Common myeloid progenitor, CD34-positive (primary cell): ENCODE measurements around the gene SCYGR5.
"Not testable (repeated sequence)": the region's sequence is repeated elsewhere in the genome, so short reads cannot be mapped to it uniquely, and the experiment has no call there.

Source experiments
- CTCF ChIA-PET: fragments of 350-600 bp; sonication (Branson Sonifier 250); formaldehyde crosslinking; loops from one replicate; lab custom pipeline; 2021; ENCODE audit warnings: antibody characterized with exemption; lab: Charles Lee
- POLR2A ChIA-PET: fragments of 350-600 bp; sonication (Branson Sonifier 250); formaldehyde crosslinking; loops from one replicate; lab custom pipeline; 2021; ENCODE audit warnings: antibody characterized with exemption; lab: Charles Lee
- DNase-seq, 3 donors: peaks; one replicate each; pipeline versions ENCODE4 v3.0.0 to v3.0.0-alpha.2; 2013
- H3K27ac ChIP-seq, 2 experiments: 1 replicate in 1 of 2; 2 replicates in 1 of 2; pipeline ENCODE4 v1.7.0; 2013; ENCODE audit warnings: inconsistent platforms in 2 of 2, low read length in 2 of 2, mild to moderate bottlenecking in 2 of 2, low read depth in 1 of 2, moderate library complexity in 1 of 2; ENCODE audit not compliant: severe bottlenecking in 2 of 2, insufficient read depth in 1 of 2, poor library complexity in 1 of 2
- H3K27me3 ChIP-seq, 5 experiments: replicated peaks in 2 of 5; 1 replicate in 3 of 5; 2 replicates in 2 of 5; pipeline versions ENCODE4 v1.6.1 to v1.7.0; 2013; ENCODE audit warnings: low read length in 4 of 5, mild to moderate bottlenecking in 2 of 5, moderate library complexity in 2 of 5, inconsistent platforms in 1 of 5; ENCODE audit not compliant: insufficient read depth in 5 of 5, control insufficient read depth in 4 of 5
- H3K36me3 ChIP-seq, 4 experiments: 1 replicate in 2 of 4; 2 replicates in 2 of 4; pipeline versions ENCODE4 v1.6.1 to v1.7.0; 2013; ENCODE audit warnings: low read length in 3 of 4, control low read depth in 1 of 4, mild to moderate bottlenecking in 1 of 4; ENCODE audit not compliant: control insufficient read depth in 4 of 4, insufficient read depth in 4 of 4
- H3K4me1 ChIP-seq, 4 experiments: 1 replicate in 3 of 4; 2 replicates in 1 of 4; pipeline versions ENCODE4 v1.6.1 to v1.7.1; 2013; ENCODE audit warnings: low read length in 3 of 4, mild to moderate bottlenecking in 3 of 4, control low read depth in 1 of 4, inconsistent platforms in 1 of 4, moderate library complexity in 1 of 4; ENCODE audit not compliant: control insufficient read depth in 4 of 4, insufficient read depth in 4 of 4; ENCODE audit errors: control extremely low read depth in 1 of 4
- H3K4me3 ChIP-seq, 7 experiments: 1 replicate in 4 of 7; 2 replicates in 3 of 7; pipeline versions ENCODE4 v1.5.1 to v1.7.0; 2013; ENCODE audit warnings: mild to moderate bottlenecking in 7 of 7, low read length in 6 of 7, moderate library complexity in 6 of 7, inconsistent platforms in 2 of 7, low read depth in 2 of 7, control low read depth in 1 of 7; ENCODE audit not compliant: insufficient read depth in 4 of 7, control insufficient read depth in 1 of 7; ENCODE audit errors: extremely low read depth in 1 of 7
- H3K9me3 ChIP-seq, 5 experiments: 1 replicate in 4 of 5; 2 replicates in 1 of 5; pipeline versions ENCODE4 v1.6.1 to v1.7.1; 2013; ENCODE audit warnings: low read length in 4 of 5, mild to moderate bottlenecking in 2 of 5, inconsistent platforms in 1 of 5, low read depth in 1 of 5, moderate library complexity in 1 of 5; ENCODE audit not compliant: control insufficient read depth in 4 of 5, insufficient read depth in 2 of 5; ENCODE audit errors: control extremely low read depth in 1 of 5
- whole genome bisulfite sequencing: methylation state at CpG from one replicate; pipeline ENCODE4 v1.1.5; 2013; ENCODE audit not compliant: insufficient coverage; 5-methylcytosine and 5-hydroxymethylcytosine counted together

The SCYGR5 gene

GRCh38 chr2:227671170-227671905 lies 4.7 kb downstream of the SCYGR5 start:
- no peaks in the 10 kb centered on the region for H3K27me3 ChIP-seq
- 100% methylated on average over 2 of the region's 3 CpGs for WGBS
- no peaks in the 10 kb centered on the region for H3K9me3 ChIP-seq

GRCh38 chr2:227673620-227674019 lies 7.0 kb downstream of the SCYGR5 start:
- H3K36me3 ChIP-seq, H3K4me1 ChIP-seq, H3K27me3 ChIP-seq, H3K9me3 ChIP-seq, CTCF ChIA-PET, H3K27ac ChIP-seq, POLR2A ChIA-PET, DNase-seq, H3K4me3 ChIP-seq: not testable (repeated sequence)
- 100% methylated on average over 1 of the region's 5 CpGs for WGBS

More at GRCh38 chr2:227671170-227671905, 4.7 kb downstream of the SCYGR5 start:
- CTCF ChIA-PET: no interaction called here
- Histone ChIP-seq H3K36me3 (no peaks in the 10 kb centered on the region), H3K4me1 (no peaks in the 10 kb centered on the region), H3K27ac (no peak overlapping the region), H3K4me3 (no peak overlapping the region)
- DNase-seq: no peak
- POLR2A ChIA-PET: no interaction called here

GRCh38 chr2:227674485-227674884 lies 7.9 kb downstream of the SCYGR5 start:
- Histone ChIP-seq H3K27me3 (no peaks in the 10 kb centered on the region), H3K27ac (no peak overlapping the region), H3K36me3 (no peaks in the 10 kb centered on the region), H3K9me3 (peaks cover 0 to 3% (median 0%) of the 10 kb centered on the region in 5 experiments), H3K4me3 (no peak overlapping the region), H3K4me1 (no peaks in the 10 kb centered on the region)
- CTCF ChIA-PET: no interaction called here
- WGBS: 93% methylated on average over 5 of the region's 5 CpGs
- POLR2A ChIA-PET: no interaction called here
- DNase-seq: no peak

GRCh38 chr2:227677928-227678327 lies 11.3 kb downstream of the SCYGR5 start:
- DNase-seq: no peak
- WGBS: 100% methylated on average over 1 of the region's 3 CpGs
- Histone ChIP-seq H3K4me3 (no peak overlapping the region), H3K4me1 (no peaks in the 10 kb centered on the region), H3K9me3 (peaks cover 0 to 3% (median 0%) of the 10 kb centered on the region in 5 experiments), H3K27ac (no peak overlapping the region), H3K36me3 (no peaks in the 10 kb centered on the region), H3K27me3 (no peaks in the 10 kb centered on the region)
- ChIA-PET POLR2A (no interaction called here), CTCF (no interaction called here)

- ChIA-PET POLR2A (no interaction called here), CTCF (no interaction called here)
- Histone ChIP-seq H3K4me1 (no peaks in the 10 kb centered on the region), H3K4me3 (no peak overlapping the region), H3K36me3 (no peaks in the 10 kb centered on the region), H3K27ac (no peak overlapping the region), H3K9me3 (no peaks in the 10 kb centered on the region), H3K27me3 (peaks cover 0 to 7% (median 3%) of the 10 kb centered on the region in 5 experiments)
- DNase-seq: no peak
- WGBS: 98% methylated on average over 5 of the region's 5 CpGs
These were observed 17.7 kb downstream of the SCYGR5 start for GRCh38 chr2:227684258-227684657.

GRCh38 chr2:227687189-227687588 lies 20.6 kb downstream of the SCYGR5 start:
- ChIA-PET CTCF (no interaction called here), POLR2A (no interaction called here)
- WGBS: no CpG with 5 or more reads among the region's 3 CpGs
- Histone ChIP-seq H3K27me3 (peaks cover 0 to 7% (median 3%) of the 10 kb centered on the region in 5 experiments), H3K9me3 (no peaks in the 10 kb centered on the region), H3K4me1 (no peaks in the 10 kb centered on the region), H3K4me3 (no peak overlapping the region), H3K27ac (no peak overlapping the region), H3K36me3 (no peaks in the 10 kb centered on the region)
- DNase-seq: no peak

- ChIA-PET CTCF (no interaction called here), POLR2A (interaction anchor here (0.6 kb wide), 1 partner anchor 112 kb away, joined by 3 read pairs; no protein-coding TSS in a partner anchor)
- DNase-seq: no peak
- Histone ChIP-seq H3K36me3 (no peaks in the 10 kb centered on the region), H3K27ac (no peak overlapping the region), H3K27me3 (peaks cover 0 to 3% (median 0%) of the 10 kb centered on the region in 5 experiments), H3K4me3 (no peak overlapping the region), H3K4me1 (no peaks in the 10 kb centered on the region), H3K9me3 (peaks cover 0 to 2% (median 0%) of the 10 kb centered on the region in 5 experiments)
- WGBS: no CpG with 5 or more reads among the region's 2 CpGs
These were observed 30.5 kb downstream of the SCYGR5 start for GRCh38 chr2:227696990-227697679.
